BLaER1 (cell line): ENCODE data around the gene MAP4K2.

Source experiments
- H3K27ac ChIP-seq: shearing (Covaris generic); formaldehyde crosslinking; 2 replicates; pipeline ENCODE4 v1.8.1; 2022
- H3K27me3 ChIP-seq: shearing (Covaris generic); formaldehyde crosslinking; 2 replicates; pipeline ENCODE4 v1.8.1; 2022
- H3K36me3 ChIP-seq: shearing (Covaris generic); formaldehyde crosslinking; 2 replicates; pipeline ENCODE4 v1.8.1; 2022
- H3K4me1 ChIP-seq: shearing (Covaris generic); formaldehyde crosslinking; 2 replicates; pipeline ENCODE4 v1.8.1; 2022
- H3K4me2 ChIP-seq: shearing (Covaris generic); formaldehyde crosslinking; 2 replicates; pipeline ENCODE4 v1.8.1; 2022
- H3K4me3 ChIP-seq: shearing (Covaris generic); formaldehyde crosslinking; 2 replicates; pipeline ENCODE4 v1.8.1; 2022
- H3K9ac ChIP-seq: shearing (Covaris generic); formaldehyde crosslinking; 2 replicates; pipeline ENCODE4 v1.8.1; 2022
- H3K9me3 ChIP-seq: shearing (Covaris generic); formaldehyde crosslinking; 2 replicates; pipeline ENCODE4 v1.8.1; 2022
- H4K20me1 ChIP-seq: shearing (Covaris generic); formaldehyde crosslinking; 2 replicates; pipeline ENCODE4 v1.8.1; 2022
- Cebpa-rat ChIP-seq: shearing (Covaris generic); IDR thresholded peaks from 2 replicates; pipeline ENCODE4 v1.8.1; 2022

Gene MAP4K2

DNA sequence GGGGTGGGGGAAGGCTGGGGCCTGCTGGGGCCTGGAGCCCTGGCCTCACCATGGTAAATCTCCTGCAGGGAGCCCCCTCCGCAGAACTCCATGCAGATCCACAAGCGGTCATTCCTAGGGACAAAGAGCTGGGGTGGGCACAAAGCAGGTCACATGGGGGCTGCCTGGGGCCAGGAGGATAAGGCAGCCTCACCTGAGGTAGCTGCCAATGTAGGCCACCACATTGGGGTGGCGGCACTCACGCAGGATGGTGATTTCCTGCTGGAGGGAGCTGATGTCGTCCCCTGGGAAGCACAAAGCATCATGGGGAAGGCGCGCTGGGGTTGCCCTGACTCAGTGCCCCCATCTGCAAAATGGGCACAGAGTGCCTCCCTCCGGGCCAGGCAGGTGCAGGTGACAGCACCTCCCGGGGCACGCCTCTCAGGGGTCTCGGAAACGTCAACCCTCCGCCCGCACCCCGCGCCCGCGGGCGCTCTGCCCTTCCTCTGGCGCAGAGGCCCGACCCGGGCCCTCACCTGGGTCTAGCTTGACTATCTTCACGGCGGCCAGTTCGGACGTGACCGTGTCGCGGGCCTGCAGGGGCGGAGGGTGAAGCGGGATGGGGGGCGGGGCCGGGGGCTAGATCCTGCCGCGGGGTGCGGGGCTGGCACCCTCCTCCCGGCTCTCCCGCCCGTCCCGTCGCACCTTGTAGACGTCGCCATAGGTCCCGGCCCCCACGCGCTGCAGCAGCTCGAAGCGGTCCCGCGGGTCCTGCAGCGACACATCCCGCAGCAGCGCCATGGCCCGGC lies 450 bp downstream of the MAP4K2 start:
- peaks cover 43% of the 10 kb centered on the region for H3K36me3 ChIP-seq

DNA sequence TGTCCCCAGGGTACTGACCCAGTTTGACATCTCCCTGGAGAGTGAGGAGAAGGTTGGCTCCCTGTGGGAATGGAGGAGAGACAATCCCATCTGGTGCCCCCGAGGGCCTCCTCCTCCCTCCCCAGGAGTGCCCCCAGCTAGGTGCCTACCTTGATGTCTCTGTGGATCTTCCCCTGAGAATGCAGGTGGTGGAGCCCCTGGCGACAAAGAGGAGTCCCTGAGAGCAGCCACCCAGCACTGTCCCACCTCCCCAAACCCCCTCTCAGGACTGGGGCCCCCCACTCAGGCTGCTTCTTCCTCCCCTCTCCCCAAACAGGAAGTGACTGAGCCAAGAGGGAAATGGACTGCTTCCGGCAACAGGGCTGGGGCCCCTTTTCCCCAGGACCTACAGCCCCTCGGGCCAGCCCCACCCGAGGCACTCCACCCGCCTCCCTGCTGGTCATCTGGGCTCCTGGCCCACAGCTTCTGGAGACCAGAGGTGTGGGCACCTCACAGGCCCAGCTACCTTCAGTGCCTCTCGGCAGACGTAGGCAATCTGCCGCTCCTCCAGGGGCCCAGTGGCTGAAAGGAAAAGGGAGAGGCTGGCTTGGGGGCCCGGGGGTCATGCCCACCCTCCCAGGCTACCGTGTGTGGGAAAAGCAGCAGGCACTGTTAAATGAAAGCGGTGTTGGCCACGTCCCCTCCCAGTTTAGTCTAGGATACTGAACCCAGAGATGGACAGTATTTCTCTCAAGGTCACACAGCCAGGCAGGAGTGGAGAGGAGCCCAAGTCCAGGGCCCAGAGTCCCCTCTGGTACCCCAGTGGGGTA lies 1.2 kb downstream of the MAP4K2 start:
- H3K9me3 ChIP-seq, result no peaks in the 10 kb centered on the region
- H3K36me3 ChIP-seq, result peaks cover 43% of the 10 kb centered on the region
- peak overlapping the region; percentile 100 for H3K4me2 ChIP-seq
- H4K20me1 ChIP-seq, result 0 out of 2 replicates have a peak, but pooled peaks cover 4% of the 10 kb centered on the region
- peak overlapping the region; percentile 89 for H3K27ac ChIP-seq
- peaks cover 74% of the 10 kb centered on the region for H3K4me1 ChIP-seq
- H3K9ac ChIP-seq, result peak overlapping the region; percentile 75
- no peaks in the 10 kb centered on the region for H3K27me3 ChIP-seq
- H3K4me3 ChIP-seq, result peak overlapping the region; percentile 73
- TF ChIP-seq Cebpa-rat, result no peak

More for the DNA sequence above, 450 bp downstream of the MAP4K2 start:
- peak overlapping the region; percentile 75 for H3K9ac ChIP-seq
- H3K4me1 ChIP-seq, result peaks cover 69% of the 10 kb centered on the region
- no peak for TF ChIP-seq Cebpa-rat
- peak overlapping the region; percentile 100 for H3K4me2 ChIP-seq
- peak overlapping the region; percentile 89 for H3K27ac ChIP-seq
- peak overlapping the region; percentile 73 for H3K4me3 ChIP-seq
- no peaks in the 10 kb centered on the region for H3K9me3 ChIP-seq
- H4K20me1 ChIP-seq, result peaks cover 12% of the 10 kb centered on the region; the same call in 1 of the 2 replicates
- no peaks in the 10 kb centered on the region for H3K27me3 ChIP-seq

DNA sequence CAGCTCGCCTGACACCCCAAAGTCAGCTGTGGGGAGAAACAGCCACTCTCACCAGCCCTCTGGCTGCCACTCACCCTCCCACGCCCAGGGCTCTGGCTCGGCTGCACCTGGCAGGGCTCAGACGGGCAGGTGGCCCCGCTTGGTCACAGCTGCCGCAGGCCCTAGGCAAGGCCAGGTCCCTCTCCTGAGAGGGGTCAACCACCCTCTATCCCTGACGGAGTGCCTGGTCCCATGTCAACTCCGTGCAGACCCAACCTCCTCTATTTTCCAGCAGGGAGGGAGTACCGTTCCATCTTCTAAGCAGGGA lies 1.9 kb downstream of the MAP4K2 start:
- H3K4me3 ChIP-seq, result peak overlapping the region; percentile 73
- peak overlapping the region; percentile 75 for H3K9ac ChIP-seq
- H3K27me3 ChIP-seq, result no peaks in the 10 kb centered on the region
- H3K9me3 ChIP-seq, result no peaks in the 10 kb centered on the region
- H3K27ac ChIP-seq, result peak overlapping the region; percentile 89
- H3K4me2 ChIP-seq, result peak overlapping the region; percentile 100
- H3K4me1 ChIP-seq, result peaks cover 80% of the 10 kb centered on the region
- TF ChIP-seq Cebpa-rat, result no peak
- H3K36me3 ChIP-seq, result peaks cover 43% of the 10 kb centered on the region
- 0 out of 2 replicates have a peak, but pooled peaks cover 4% of the 10 kb centered on the region for H4K20me1 ChIP-seq

DNA sequence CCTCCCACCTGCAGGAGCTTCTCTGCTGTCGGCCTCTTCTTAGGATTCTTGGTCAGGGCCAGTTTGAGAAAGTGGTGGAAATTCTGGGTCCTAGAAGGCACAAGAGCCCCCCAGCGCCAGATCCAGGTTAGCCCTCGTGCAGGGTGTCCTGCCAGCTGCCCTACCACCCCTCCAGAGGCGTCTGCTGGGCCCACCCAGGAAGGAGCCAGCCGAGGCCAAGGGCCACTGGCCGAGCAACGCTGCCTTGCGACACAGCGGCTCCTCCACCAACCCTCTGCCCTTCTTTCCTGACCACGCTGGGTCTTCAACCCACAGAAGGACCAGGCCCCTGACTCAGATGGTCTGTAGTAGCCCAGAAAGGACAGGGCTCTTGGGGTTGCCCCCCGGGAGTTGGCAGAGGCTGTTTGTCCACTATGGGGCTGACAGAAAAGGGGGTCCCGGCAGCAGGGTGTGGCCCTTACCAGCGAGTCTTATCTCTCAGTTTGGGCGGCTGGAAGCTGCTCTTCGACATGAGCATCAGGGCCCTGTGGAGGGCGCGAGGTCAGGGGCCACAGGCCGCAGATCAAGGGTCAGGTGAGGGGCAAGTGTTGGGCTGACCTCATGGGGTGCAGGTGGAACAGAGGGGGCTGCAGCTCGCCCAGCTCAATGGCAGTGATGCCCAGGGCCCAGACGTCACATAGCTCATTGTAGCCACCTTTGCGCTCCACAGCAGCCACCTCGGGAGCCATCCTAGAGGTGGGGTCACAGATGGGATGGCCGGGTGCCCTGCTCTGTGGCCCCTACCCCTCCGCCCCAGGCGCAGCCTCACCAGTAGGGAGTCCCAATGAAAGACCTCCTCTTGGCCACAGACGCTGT lies 2.5 kb downstream of the MAP4K2 start:
- Histone ChIP-seq H3K36me3 (peaks cover 43% of the 10 kb centered on the region), H3K9me3 (no peaks in the 10 kb centered on the region), H3K4me3 (peak overlapping the region; percentile 73), H3K4me2 (peak overlapping the region; percentile 100), H3K4me1 (peaks cover 86% of the 10 kb centered on the region), H3K9ac (peak overlapping the region; percentile 75), H3K27me3 (no peaks in the 10 kb centered on the region), H4K20me1 (0 out of 2 replicates have a peak, but pooled peaks cover 4% of the 10 kb centered on the region), H3K27ac (peak overlapping the region; percentile 89)
- TF ChIP-seq Cebpa-rat, result no peak

DNA sequence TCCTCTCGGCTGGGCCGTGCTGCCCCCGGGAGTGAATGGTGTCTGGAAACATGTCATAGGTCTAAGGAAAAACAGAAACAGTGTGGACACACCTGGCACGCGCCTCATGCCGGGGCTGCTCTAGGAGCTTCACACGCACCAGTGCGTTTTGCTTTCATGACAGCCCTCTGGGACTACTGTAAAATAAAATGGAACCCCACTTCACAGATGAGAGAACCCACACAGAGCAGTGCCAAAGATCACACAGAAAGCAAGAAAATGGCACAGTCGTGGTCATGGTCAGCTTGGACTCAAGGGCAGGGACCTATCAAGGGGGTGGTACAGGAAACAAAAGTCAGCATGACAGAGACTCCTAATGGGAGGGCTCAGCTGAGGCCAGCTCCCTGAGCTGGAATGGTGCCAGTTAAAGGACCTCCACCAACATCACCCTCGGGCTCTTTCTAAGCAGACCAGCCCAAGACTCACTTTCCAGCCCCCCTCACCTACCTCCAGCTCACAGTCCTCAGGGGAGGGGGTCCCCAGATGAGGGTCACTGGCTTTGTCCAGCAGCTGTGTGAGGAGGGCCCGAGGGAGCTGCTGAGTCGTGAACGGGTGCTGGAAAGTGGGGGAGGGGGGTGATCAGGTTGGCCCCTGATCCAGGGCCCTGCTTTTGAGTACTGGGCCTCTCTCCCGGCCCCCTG lies 3.3 kb downstream of the MAP4K2 start:
- Histone ChIP-seq H3K4me3 (peak overlapping the region; percentile 73), H3K4me1 (peaks cover 91% of the 10 kb centered on the region), H3K27ac (peak overlapping the region; percentile 89), H3K9ac (peak overlapping the region; percentile 75), H3K36me3 (peaks cover 35% of the 10 kb centered on the region), H3K27me3 (no peaks in the 10 kb centered on the region), H3K9me3 (no peaks in the 10 kb centered on the region), H3K4me2 (peak overlapping the region; percentile 100), H4K20me1 (0 out of 2 replicates have a peak, but pooled peaks cover 4% of the 10 kb centered on the region)
- no peak for TF ChIP-seq Cebpa-rat

DNA sequence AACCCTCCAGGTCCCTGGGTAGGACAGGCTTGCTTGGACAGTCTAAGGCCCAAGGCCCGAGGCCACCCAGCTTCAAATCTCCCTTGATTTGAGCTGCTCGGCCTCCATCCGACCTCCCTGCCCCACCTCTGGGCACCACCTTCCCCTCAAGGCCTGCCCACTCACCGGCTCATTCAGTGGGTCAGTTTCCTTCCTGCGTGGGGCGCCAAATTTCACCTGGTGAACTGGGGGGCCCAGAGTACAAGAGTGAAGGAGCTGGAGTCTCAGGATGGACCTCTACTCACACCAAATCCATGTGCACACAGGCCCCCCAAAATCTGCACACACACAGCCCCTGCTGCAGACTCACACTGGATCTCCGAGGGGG lies 3.8 kb downstream of the MAP4K2 start:
- no peaks in the 10 kb centered on the region for H4K20me1 ChIP-seq
- no peaks in the 10 kb centered on the region for H3K27me3 ChIP-seq
- no peaks in the 10 kb centered on the region for H3K9me3 ChIP-seq
- H3K9ac ChIP-seq, result peak overlapping the region; percentile 15; the same call in 1 of the 2 replicates
- peak overlapping the region; percentile 100 for H3K4me2 ChIP-seq
- H3K36me3 ChIP-seq, result peaks cover 30% of the 10 kb centered on the region
- no peak for TF ChIP-seq Cebpa-rat
- peak overlapping the region; percentile 73 for H3K4me3 ChIP-seq
- peaks cover 91% of the 10 kb centered on the region for H3K4me1 ChIP-seq
- H3K27ac ChIP-seq, result peak overlapping the region; percentile 89

DNA sequence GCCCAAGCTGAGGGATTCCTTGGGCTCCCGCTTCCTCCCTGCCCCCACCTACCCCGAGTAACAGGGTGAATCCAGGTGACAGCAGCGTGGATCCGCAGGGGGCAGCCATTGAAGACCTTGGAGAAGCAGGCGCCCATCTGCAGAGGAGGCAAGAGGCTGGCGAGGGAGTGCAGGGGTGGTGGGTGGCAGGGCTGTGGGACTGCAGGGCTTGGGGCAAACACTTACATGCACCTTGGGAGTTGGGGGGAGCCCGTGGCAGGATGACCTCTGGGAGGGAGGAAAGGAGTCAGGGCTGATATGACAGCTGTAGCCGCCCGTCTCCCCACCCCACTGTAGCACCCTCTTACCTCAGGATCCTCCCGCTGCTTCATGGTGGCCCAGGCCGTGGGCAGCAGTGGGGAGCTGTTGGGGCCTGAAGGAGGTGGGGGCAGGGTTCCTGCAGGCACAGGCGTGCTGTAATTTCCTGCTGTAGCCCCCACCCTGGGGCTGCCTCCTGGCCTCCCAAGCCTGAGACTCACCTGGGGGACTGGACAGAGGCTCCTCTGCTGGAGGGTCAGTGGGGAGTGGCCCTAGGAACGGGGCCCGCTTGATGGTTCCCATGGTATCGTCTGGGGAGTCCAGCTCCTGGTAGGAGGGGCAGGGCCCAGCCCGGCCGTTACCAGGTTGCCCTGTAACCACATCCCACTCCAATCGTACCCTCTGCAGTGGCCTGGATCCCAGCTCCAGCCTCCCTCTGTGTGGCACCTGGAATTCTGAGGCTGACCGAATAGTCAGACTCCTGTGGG lies 6.1 kb downstream of the MAP4K2 start:
- peaks cover 93% of the 10 kb centered on the region for H3K4me1 ChIP-seq
- H3K9ac ChIP-seq, result no peak overlapping the region
- no peak for TF ChIP-seq Cebpa-rat
- H3K27ac ChIP-seq, result peak overlapping the region; percentile 18; the same call in 1 of the 2 replicates
- no peak overlapping the region for H3K4me3 ChIP-seq
- H3K4me2 ChIP-seq, result peak overlapping the region; percentile 24
- no peaks in the 10 kb centered on the region for H4K20me1 ChIP-seq
- H3K27me3 ChIP-seq, result no peaks in the 10 kb centered on the region
- peaks cover 32% of the 10 kb centered on the region for H3K36me3 ChIP-seq
- no peaks in the 10 kb centered on the region for H3K9me3 ChIP-seq

DNA sequence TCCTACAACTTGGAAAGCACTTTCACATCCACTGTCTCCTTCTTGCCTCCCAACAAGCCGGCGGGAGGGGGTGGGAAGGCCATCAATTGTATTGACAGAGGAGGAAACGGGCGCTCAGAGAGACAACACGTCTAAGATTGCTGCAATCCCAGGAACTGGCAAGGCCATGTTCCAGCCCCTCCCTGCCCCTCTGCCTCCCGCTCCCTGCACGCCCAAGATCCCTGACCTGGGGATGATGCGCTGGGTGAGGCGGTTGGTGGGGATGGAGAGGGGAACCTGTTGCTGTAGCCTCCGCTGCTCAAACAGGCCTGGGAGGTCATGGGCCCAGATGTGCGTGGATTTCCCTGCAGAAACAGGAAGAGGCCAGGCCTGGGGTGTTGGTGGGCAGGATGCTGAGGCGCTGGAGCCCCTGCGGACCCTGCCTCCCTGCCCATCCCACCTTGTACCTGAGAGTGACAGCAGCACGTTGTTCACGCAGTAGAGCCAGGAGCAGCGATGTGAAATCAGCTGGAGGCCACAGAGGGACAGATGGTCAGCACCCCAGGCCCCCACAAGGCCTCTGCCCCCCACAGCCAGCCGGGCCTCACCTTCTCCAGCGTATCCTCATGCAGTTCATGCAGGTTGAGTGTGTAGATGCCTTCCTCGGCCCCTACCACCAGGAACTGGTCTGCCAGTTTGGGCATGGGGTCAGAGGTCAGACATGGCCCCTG lies 6.8 kb downstream of the MAP4K2 start:
- Histone ChIP-seq H4K20me1 (no peaks in the 10 kb centered on the region), H3K9ac (no peak overlapping the region), H3K4me1 (peaks cover 86% of the 10 kb centered on the region), H3K36me3 (peaks cover 39% of the 10 kb centered on the region), H3K27me3 (no peaks in the 10 kb centered on the region), H3K4me2 (peak overlapping the region; percentile 24), H3K4me3 (no peak overlapping the region), H3K9me3 (no peaks in the 10 kb centered on the region), H3K27ac (peak overlapping the region; percentile 18; the same call in 1 of the 2 replicates)
- TF ChIP-seq Cebpa-rat, result no peak
